ENCODE results near the gene NTM.
A peak's percentile ranks its signal among the peaks of the same experiment; 100 is the strongest.
"Not testable (repeated sequence)": the region's sequence is repeated elsewhere in the genome, so short reads cannot be mapped to it uniquely, and the experiment has no call there.

The NTM gene

GRCh38 chr11:131370090-131370751 is at the start of gene NTM:
Gene NTM (plus strand): TSS chr11:131370615.
- no peak for DNase-seq (ENCODE audit: low spot score)

GRCh38 chr11:131324921-131325570 is 45.4 kb upstream of the NTM start:
- DNase-seq (ENCODE audit: low spot score): no peak

GRCh38 chr11:131326829-131327228 is 43.6 kb upstream of the NTM start:
- DNase-seq (ENCODE audit: low spot score): no peak

- no peak for DNase-seq (ENCODE audit: low spot score)
Observed at GRCh38 chr11:131327421-131327820, 43.0 kb upstream of the NTM start.

- DNase-seq (ENCODE audit: low spot score): no peak
Observed at GRCh38 chr11:131328843-131329242, 41.6 kb upstream of the NTM start.

- DNase-seq (ENCODE audit: low spot score): no peak
Observed at GRCh38 chr11:131331010-131331409, 39.4 kb upstream of the NTM start.

- no peak for DNase-seq (ENCODE audit: low spot score)
Observed at GRCh38 chr11:131331546-131331945, 38.9 kb upstream of the NTM start.

- DNase-seq (ENCODE audit: low spot score): no peak
Observed at GRCh38 chr11:131334601-131335000, 35.8 kb upstream of the NTM start.

- DNase-seq (ENCODE audit: low spot score): not testable (repeated sequence)
Observed at GRCh38 chr11:131341900-131342299, 28.5 kb upstream of the NTM start.

GRCh38 chr11:131342442-131342841 is 28.0 kb upstream of the NTM start:
- not testable (repeated sequence) for DNase-seq (ENCODE audit: low spot score)

- DNase-seq (ENCODE audit: low spot score): no peak
Observed at GRCh38 chr11:131345406-131345805, 25.0 kb upstream of the NTM start.

GRCh38 chr11:131349368-131350086 is 20.9 kb upstream of the NTM start:
- DNase-seq (ENCODE audit: low spot score): no peak

GRCh38 chr11:131350872-131351271 is 19.5 kb upstream of the NTM start:
- no peak for DNase-seq (ENCODE audit: low spot score)

- no peak for DNase-seq (ENCODE audit: low spot score)
Observed at GRCh38 chr11:131351848-131352247, 18.6 kb upstream of the NTM start.

GRCh38 chr11:131353766-131354165 is 16.6 kb upstream of the NTM start:
- DNase-seq (ENCODE audit: low spot score): no peak

- DNase-seq (ENCODE audit: low spot score): peak; percentile 4
Observed at GRCh38 chr11:131354251-131354701, 16.1 kb upstream of the NTM start.

GRCh38 chr11:131356206-131356605 is 14.2 kb upstream of the NTM start:
- DNase-seq (ENCODE audit: low spot score): no peak

- DNase-seq (ENCODE audit: low spot score): no peak
Observed at GRCh38 chr11:131365329-131365930, 5.0 kb upstream of the NTM start.

- DNase-seq (ENCODE audit: low spot score): no peak
Observed at GRCh38 chr11:131370901-131371790, 731 bp downstream of the NTM start.

GRCh38 chr11:131371791-131372104 is 1.3 kb downstream of the NTM start:
- DNase-seq (ENCODE audit: low spot score): no peak

- no peak for DNase-seq (ENCODE audit: low spot score)
Observed at GRCh38 chr11:131372234-131372962, 2.0 kb downstream of the NTM start.
